ENCODE measurements around the gene SPATA17.

GRCh38 chr1:217856342-217857034, 225.3 kb downstream of the SPATA17 start:
- TF ChIP-seq POLR2A (IDR thresholded peaks at IDR 0.05), result no peak
- no peak for TF ChIP-seq CTCF (IDR thresholded peaks at IDR 0.05)
